Measurements from ENCODE around the gene MRPS18A.

MRPS18A gene

DNA sequence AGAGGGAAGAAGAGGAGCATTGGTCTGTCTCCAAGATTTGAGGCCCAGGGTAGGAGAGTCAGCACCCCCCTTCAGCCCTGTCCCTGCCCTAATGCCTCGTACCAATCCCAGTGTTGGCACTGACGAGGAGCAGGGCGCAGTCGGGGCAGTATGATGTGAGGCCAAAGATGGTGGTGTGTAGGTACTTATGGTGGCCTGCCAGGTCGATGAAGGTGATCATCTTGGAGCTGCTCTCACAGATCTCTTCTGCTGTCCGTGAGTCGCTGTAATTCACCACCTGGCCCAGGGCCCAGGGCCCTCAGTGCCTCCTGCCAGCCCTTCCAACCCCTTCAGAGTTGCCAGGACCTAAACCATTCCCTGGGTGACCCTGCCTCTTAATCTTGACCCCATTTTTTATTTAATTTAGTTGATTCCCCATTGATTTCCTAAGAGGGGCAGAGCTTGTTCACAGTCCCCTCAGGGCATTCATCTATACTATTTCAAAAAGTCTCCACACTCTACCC is 62.8 kb downstream of the MRPS18A start:
- Histone ChIP-seq H3K4me3 (ENCODE audit: low read depth, low read length) (no peak overlapping the region), H3K27me3 (no peaks in the 10 kb centered on the region), H3K4me1 (peaks cover 9% of the 10 kb centered on the region; the same call in 1 of the 2 replicates), H3K9me3 (no peaks in the 10 kb centered on the region), H3K36me3 (peaks cover 52% of the 10 kb centered on the region)
- TF ChIP-seq, protein P1, sequence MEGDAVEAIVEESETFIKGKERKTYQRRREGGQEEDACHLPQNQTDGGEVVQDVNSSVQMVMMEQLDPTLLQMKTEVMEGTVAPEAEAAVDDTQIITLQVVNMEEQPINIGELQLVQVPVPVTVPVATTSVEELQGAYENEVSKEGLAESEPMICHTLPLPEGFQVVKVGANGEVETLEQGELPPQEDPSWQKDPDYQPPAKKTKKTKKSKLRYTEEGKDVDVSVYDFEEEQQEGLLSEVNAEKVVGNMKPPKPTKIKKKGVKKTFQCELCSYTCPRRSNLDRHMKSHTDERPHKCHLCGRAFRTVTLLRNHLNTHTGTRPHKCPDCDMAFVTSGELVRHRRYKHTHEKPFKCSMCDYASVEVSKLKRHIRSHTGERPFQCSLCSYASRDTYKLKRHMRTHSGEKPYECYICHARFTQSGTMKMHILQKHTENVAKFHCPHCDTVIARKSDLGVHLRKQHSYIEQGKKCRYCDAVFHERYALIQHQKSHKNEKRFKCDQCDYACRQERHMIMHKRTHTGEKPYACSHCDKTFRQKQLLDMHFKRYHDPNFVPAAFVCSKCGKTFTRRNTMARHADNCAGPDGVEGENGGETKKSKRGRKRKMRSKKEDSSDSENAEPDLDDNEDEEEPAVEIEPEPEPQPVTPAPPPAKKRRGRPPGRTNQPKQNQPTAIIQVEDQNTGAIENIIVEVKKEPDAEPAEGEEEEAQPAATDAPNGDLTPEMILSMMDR (IDR thresholded peaks at IDR 0.05; ENCODE audit: low read depth, low read length), result no peak
- DNase-seq, result no peak

DNA sequence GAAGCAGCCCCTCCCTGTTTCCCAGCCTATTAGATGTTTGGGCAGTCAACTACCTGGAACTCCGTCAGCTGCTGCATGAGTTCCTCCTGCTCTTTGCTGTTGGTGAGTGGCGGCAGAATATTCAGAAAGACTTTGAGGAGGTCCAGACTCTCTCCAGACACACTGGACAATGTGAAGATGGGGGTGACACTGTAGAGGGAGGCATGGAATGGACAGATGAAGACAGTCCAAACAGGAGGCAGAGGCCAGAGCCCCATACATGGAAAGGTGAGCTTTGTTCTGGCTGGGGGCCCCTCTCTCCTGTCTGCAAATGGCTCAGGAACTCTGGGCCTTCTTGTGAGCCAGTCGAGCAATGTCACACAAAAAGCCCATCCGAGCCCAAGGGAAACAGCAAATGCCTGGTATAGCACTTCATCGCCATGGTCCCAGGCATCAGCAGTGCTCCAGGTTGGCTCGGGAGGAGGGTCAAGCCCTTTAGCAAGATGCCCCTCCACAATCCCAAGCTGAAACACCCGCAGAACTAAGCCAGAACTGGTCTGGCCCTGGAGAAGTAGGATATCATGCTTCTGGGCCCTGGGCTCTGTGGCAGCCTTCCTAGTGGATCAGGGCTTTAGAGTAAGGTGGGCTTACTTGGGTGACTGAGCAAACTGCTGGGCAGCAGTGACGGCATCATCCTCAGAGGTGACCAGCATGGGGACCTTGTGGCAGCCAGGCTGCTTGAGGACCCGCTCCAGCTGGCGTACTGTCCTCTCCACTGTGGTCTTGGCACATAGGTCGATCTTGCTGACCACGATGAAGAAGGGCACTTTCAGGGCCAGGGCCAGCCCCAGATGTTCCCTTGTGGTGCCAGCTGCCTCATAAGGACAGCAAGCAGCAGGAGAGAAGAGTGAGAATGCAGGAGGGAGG is 63.5 kb downstream of the MRPS18A start:
- H3K9me3 ChIP-seq, result no peaks in the 10 kb centered on the region
- H3K4me1 ChIP-seq, result peaks cover 9% of the 10 kb centered on the region; the same call in 1 of the 2 replicates
- no peak for DNase-seq
- peaks cover 52% of the 10 kb centered on the region for H3K36me3 ChIP-seq
- no peaks in the 10 kb centered on the region for H3K27me3 ChIP-seq
- H3K4me3 ChIP-seq (ENCODE audit: low read depth, low read length), result no peak overlapping the region
- TF ChIP-seq, protein P1 (IDR thresholded peaks at IDR 0.05; ENCODE audit: low read depth, low read length), result no peak

DNA sequence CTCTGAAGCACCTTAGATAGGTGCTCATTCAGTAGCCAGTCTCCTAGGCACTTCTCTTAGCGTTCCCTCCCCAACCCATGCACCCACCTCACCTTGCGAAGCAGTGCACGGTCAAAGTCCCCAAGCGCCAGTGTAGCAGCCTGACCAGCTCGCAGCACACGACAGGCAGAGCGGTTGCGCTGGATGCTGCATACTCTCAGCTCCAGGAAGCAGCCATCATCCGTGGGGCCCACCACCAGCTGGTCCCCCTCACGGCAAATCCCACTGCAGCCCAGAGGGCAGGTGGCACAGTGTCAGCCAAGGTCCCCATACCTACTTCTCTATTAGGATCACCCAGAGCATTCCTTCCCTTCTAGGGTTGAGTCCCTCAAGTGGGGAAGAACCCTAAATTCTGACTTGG is 65.0 kb downstream of the MRPS18A start:
- H3K36me3 ChIP-seq, result peaks cover 52% of the 10 kb centered on the region
- TF ChIP-seq, protein P1 (IDR thresholded peaks at IDR 0.05; ENCODE audit: low read depth, low read length), result no peak

DNA sequence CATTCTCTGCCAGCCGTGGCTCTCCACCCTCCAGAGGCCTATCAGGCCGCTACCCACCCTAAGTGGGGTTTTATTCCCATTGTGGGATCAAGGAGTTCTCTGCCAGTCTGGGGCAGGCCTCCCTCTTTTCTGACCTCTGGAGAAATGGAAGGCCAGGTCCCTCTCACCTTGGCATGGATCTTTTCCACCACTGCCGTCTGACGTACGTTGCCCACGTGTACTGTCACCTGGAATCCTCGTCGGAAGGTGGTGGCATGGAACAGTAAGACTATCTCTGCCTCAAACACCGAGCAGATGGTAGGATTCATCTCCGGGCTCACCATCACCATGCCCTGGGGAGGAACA is 65.8 kb downstream of the MRPS18A start:
- Histone ChIP-seq H3K9me3 (no peaks in the 10 kb centered on the region), H3K4me1 (0 out of 2 replicates have a peak, but pooled peaks cover under 1% of the 10 kb centered on the region), H3K4me3 (ENCODE audit: low read depth, low read length) (no peak overlapping the region), H3K36me3 (peaks cover 52% of the 10 kb centered on the region), H3K27me3 (no peaks in the 10 kb centered on the region)
- no peak for DNase-seq
- TF ChIP-seq, protein P1 (IDR thresholded peaks at IDR 0.05; ENCODE audit: low read depth, low read length), result no peak

More for the DNA sequence above, 65.0 kb downstream of the MRPS18A start:
- H3K9me3 ChIP-seq, result no peaks in the 10 kb centered on the region
- no peaks in the 10 kb centered on the region for H3K27me3 ChIP-seq
- H3K4me3 ChIP-seq (ENCODE audit: low read depth, low read length), result no peak overlapping the region
- no peak for DNase-seq
- H3K4me1 ChIP-seq, result peaks cover 7% of the 10 kb centered on the region; the same call in 1 of the 2 replicates
